ENCODE results near the gene KCNH1.

Gene KCNH1

GRCh38 chr1:210783925-210784324 is 350.0 kb downstream of the KCNH1 start:
- H3K4me2 ChIP-seq (ENCODE audit: insufficient read depth, low read length, poor library complexity, severe bottlenecking), result no peak overlapping the region
- H3K36me3 ChIP-seq (replicated peaks in 1 of 2; ENCODE audit: control insufficient read depth in 2 of 2, insufficient read depth in 2 of 2, low read length in 2 of 2), result no peaks in the 10 kb centered on the region
- no peak overlapping the region for H3K27ac ChIP-seq (replicated peaks; ENCODE audit: low read length)
- no peak overlapping the region for H4K8ac ChIP-seq (ENCODE audit: low read depth, low read length)
- H2BK120ac ChIP-seq (ENCODE audit: low read depth, low read length), result no peak overlapping the region
- no peak overlapping the region for H2BK12ac ChIP-seq (ENCODE audit: low read length)
- DNase-seq (ENCODE audit: low spot score), result no peak
- no peak overlapping the region for H3K4me3 ChIP-seq (ENCODE audit: low read length in 2 of 2)
- no peak overlapping the region for H3K18ac ChIP-seq (ENCODE audit: low read length)
- H2BK5ac ChIP-seq (ENCODE audit: low read length), result no peak overlapping the region
- no peak overlapping the region for H3K4ac ChIP-seq (ENCODE audit: low read length)
- no peaks in the 10 kb centered on the region for H3K79me1 ChIP-seq (ENCODE audit: low read depth, low read length)
- no peak overlapping the region for H4K91ac ChIP-seq (ENCODE audit: low read depth, low read length, poor library complexity)
- H3K9me3 ChIP-seq (replicated peaks in 1 of 2; ENCODE audit: control insufficient read depth in 2 of 2, insufficient read depth in 1 of 2, low read depth in 1 of 2, low read length in 2 of 2), result no peaks in the 10 kb centered on the region
- no peak overlapping the region for H3K23ac ChIP-seq (ENCODE audit: low read depth, low read length, poor library complexity)
- no CpG with 5 or more reads among the region's 1 CpG for WGBS, 2 donors (ENCODE audit: extremely low coverage in 2 of 2, insufficient read length in 2 of 2, insufficient replicate concordance in 1 of 2)
- no peak overlapping the region for H3K9ac ChIP-seq (ENCODE audit: low read depth, low read length, poor library complexity)
- no peak overlapping the region for H2BK15ac ChIP-seq (ENCODE audit: low read length)
- no peak overlapping the region for H3K14ac ChIP-seq (ENCODE audit: low read length)
- H3K27me3 ChIP-seq (ENCODE audit: control insufficient read depth in 3 of 3, insufficient read depth in 3 of 3, low read depth in 1 of 3, low read length in 3 of 3), result no peaks in the 10 kb centered on the region
- H3K4me1 ChIP-seq (ENCODE audit: control insufficient read depth in 2 of 2, insufficient read depth in 1 of 2, low read depth in 1 of 2, low read length in 2 of 2), result no peaks in the 10 kb centered on the region
- no peak overlapping the region for H2AFZ ChIP-seq (ENCODE audit: low read length)
- no peak overlapping the region for H2AK5ac ChIP-seq (ENCODE audit: low read depth, low read length)

DNA sequence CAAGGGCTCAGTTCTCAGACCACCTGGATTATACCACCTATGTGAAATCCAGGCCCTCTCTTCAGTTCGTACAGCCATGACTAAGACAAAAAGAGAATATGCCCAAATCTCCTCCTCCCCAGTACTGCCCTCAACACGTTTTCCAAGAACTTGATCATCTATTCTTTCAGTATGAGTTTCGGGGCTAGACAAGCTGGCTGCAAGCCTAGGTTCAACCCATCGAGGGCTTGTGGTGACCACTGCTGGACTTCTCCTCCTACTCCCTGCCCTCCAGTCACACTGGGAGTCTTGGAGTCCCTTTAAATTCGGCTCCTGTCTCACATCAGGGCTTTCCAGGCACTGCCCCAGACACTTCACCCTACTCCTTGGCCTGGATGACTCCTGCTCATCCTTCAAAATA is 352.3 kb downstream of the KCNH1 start:
- no peak overlapping the region for H3K14ac ChIP-seq (ENCODE audit: low read length)
- no peak for DNase-seq (ENCODE audit: low spot score)
- H3K4me2 ChIP-seq (ENCODE audit: insufficient read depth, low read length, poor library complexity, severe bottlenecking), result no peak overlapping the region
- no peak overlapping the region for H3K23ac ChIP-seq (ENCODE audit: low read depth, low read length, poor library complexity)
- H2BK15ac ChIP-seq (ENCODE audit: low read length), result no peak overlapping the region
- H4K8ac ChIP-seq (ENCODE audit: low read depth, low read length), result no peak overlapping the region
- no peak overlapping the region for H2BK120ac ChIP-seq (ENCODE audit: low read depth, low read length)
- H3K18ac ChIP-seq (ENCODE audit: low read length), result no peak overlapping the region
- no peak overlapping the region for H2BK5ac ChIP-seq (ENCODE audit: low read length)
- no peaks in the 10 kb centered on the region for H3K4me1 ChIP-seq (ENCODE audit: control insufficient read depth in 2 of 2, insufficient read depth in 1 of 2, low read depth in 1 of 2, low read length in 2 of 2)
- H3K79me1 ChIP-seq (ENCODE audit: low read depth, low read length), result no peaks in the 10 kb centered on the region
- no peak overlapping the region for H3K9ac ChIP-seq (ENCODE audit: low read depth, low read length, poor library complexity)
- no peaks in the 10 kb centered on the region for H3K27me3 ChIP-seq (ENCODE audit: control insufficient read depth in 3 of 3, insufficient read depth in 3 of 3, low read depth in 1 of 3, low read length in 3 of 3)
- no peak overlapping the region for H3K4me3 ChIP-seq (ENCODE audit: low read length in 2 of 2)
- H3K27ac ChIP-seq (replicated peaks; ENCODE audit: low read length), result no peak overlapping the region
- no peaks in the 10 kb centered on the region for H3K36me3 ChIP-seq (replicated peaks in 1 of 2; ENCODE audit: control insufficient read depth in 2 of 2, insufficient read depth in 2 of 2, low read length in 2 of 2)
- H3K9me3 ChIP-seq (replicated peaks in 1 of 2; ENCODE audit: control insufficient read depth in 2 of 2, insufficient read depth in 1 of 2, low read depth in 1 of 2, low read length in 2 of 2), result no peaks in the 10 kb centered on the region
- no peak overlapping the region for H4K91ac ChIP-seq (ENCODE audit: low read depth, low read length, poor library complexity)
- no peak overlapping the region for H2BK12ac ChIP-seq (ENCODE audit: low read length)
- WGBS, 2 donors (ENCODE audit: extremely low coverage in 2 of 2, insufficient read length in 2 of 2, insufficient replicate concordance in 1 of 2), result no CpG with 5 or more reads among the region's 5 CpGs
- no peak overlapping the region for H2AFZ ChIP-seq (ENCODE audit: low read length)
- no peak overlapping the region for H2AK5ac ChIP-seq (ENCODE audit: low read depth, low read length)
- H3K4ac ChIP-seq (ENCODE audit: low read length), result no peak overlapping the region

DNA sequence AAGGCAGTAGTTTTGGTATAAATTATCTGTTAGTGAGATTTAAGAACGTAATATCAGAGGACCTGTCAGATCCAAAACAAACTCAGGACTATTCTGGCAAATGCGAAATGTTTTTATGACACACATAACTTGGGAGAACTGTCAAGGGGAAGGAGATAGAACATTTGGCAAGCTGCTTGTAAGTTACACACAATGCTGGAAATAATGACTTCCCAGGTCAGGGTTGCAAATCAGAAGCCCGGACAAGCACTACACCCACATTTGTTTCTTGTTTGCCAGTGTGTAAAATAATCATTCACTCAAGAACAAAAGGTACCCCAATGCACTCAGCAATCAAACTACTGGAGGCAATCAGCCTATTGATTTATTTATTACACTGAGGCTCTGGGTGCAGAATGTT is 354.7 kb downstream of the KCNH1 start:
- H2AK5ac ChIP-seq (ENCODE audit: low read depth, low read length), result no peak overlapping the region

DNA sequence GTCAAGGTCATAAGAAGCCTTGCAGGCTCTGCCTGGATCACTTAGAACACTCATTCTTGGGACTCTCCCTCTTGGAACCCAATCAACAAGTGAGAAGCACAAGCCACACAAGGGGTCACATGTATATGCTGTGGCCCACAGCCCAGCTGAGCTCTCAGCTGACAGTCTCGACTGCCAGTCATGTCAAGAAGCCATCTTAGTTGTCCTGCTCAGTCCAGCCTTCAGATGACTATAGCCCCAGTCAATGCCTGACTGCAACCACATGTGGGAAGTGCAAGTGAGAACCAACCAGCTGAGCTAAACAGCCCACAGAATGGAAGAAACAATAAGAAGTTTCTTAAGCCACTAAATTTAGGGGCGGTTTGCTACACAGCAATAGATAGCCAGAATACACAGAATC is 356.0 kb downstream of the KCNH1 start:
- no peak overlapping the region for H3K4me2 ChIP-seq (ENCODE audit: insufficient read depth, low read length, poor library complexity, severe bottlenecking)
- no peak overlapping the region for H3K9ac ChIP-seq (ENCODE audit: low read depth, low read length, poor library complexity)
- no peak overlapping the region for H3K4me3 ChIP-seq (ENCODE audit: low read length in 2 of 2)
- H4K91ac ChIP-seq (ENCODE audit: low read depth, low read length, poor library complexity), result no peak overlapping the region
- no peak for DNase-seq (ENCODE audit: low spot score)
- no peak overlapping the region for H2BK12ac ChIP-seq (ENCODE audit: low read length)
- H2BK120ac ChIP-seq (ENCODE audit: low read depth, low read length), result no peak overlapping the region
- no peak overlapping the region for H3K18ac ChIP-seq (ENCODE audit: low read length)
- H2AK5ac ChIP-seq (ENCODE audit: low read depth, low read length), result no peak overlapping the region
- H3K4ac ChIP-seq (ENCODE audit: low read length), result no peak overlapping the region
- H3K23ac ChIP-seq (ENCODE audit: low read depth, low read length, poor library complexity), result no peak overlapping the region
- no peaks in the 10 kb centered on the region for H3K36me3 ChIP-seq (replicated peaks in 1 of 2; ENCODE audit: control insufficient read depth in 2 of 2, insufficient read depth in 2 of 2, low read length in 2 of 2)
- no peaks in the 10 kb centered on the region for H3K79me1 ChIP-seq (ENCODE audit: low read depth, low read length)
- H2BK15ac ChIP-seq (ENCODE audit: low read length), result no peak overlapping the region
- H4K8ac ChIP-seq (ENCODE audit: low read depth, low read length), result no peak overlapping the region
- no peak overlapping the region for H2BK5ac ChIP-seq (ENCODE audit: low read length)
- WGBS, 2 donors (ENCODE audit: extremely low coverage in 2 of 2, insufficient read length in 2 of 2, insufficient replicate concordance in 1 of 2), result no CpG with 5 or more reads among the region's 2 CpGs
- H2AFZ ChIP-seq (ENCODE audit: low read length), result no peak overlapping the region
- no peak overlapping the region for H3K27ac ChIP-seq (replicated peaks; ENCODE audit: low read length)
- H3K4me1 ChIP-seq (ENCODE audit: control insufficient read depth in 2 of 2, insufficient read depth in 1 of 2, low read depth in 1 of 2, low read length in 2 of 2), result no peaks in the 10 kb centered on the region
- no peak overlapping the region for H3K14ac ChIP-seq (ENCODE audit: low read length)
- no peaks in the 10 kb centered on the region for H3K9me3 ChIP-seq (replicated peaks in 1 of 2; ENCODE audit: control insufficient read depth in 2 of 2, insufficient read depth in 1 of 2, low read depth in 1 of 2, low read length in 2 of 2)
- H3K27me3 ChIP-seq (ENCODE audit: control insufficient read depth in 3 of 3, insufficient read depth in 3 of 3, low read depth in 1 of 3, low read length in 3 of 3), result no peaks in the 10 kb centered on the region

More for the DNA sequence above, 354.7 kb downstream of the KCNH1 start:
- Histone ChIP-seq H3K23ac (ENCODE audit: low read depth, low read length, poor library complexity) (no peak overlapping the region), H2AFZ (ENCODE audit: low read length) (no peak overlapping the region), H2BK12ac (ENCODE audit: low read length) (no peak overlapping the region), H3K4ac (ENCODE audit: low read length) (no peak overlapping the region), H3K9me3 (replicated peaks in 1 of 2; ENCODE audit: control insufficient read depth in 2 of 2, insufficient read depth in 1 of 2, low read depth in 1 of 2, low read length in 2 of 2) (no peaks in the 10 kb centered on the region), H3K79me1 (ENCODE audit: low read depth, low read length) (no peaks in the 10 kb centered on the region), H4K8ac (ENCODE audit: low read depth, low read length) (no peak overlapping the region), H3K27ac (replicated peaks; ENCODE audit: low read length) (no peak overlapping the region), H3K4me2 (ENCODE audit: insufficient read depth, low read length, poor library complexity, severe bottlenecking) (no peak overlapping the region), H3K4me1 (ENCODE audit: control insufficient read depth in 2 of 2, insufficient read depth in 1 of 2, low read depth in 1 of 2, low read length in 2 of 2) (no peaks in the 10 kb centered on the region), H2BK15ac (ENCODE audit: low read length) (no peak overlapping the region), H2BK120ac (ENCODE audit: low read depth, low read length) (no peak overlapping the region), H3K4me3 (ENCODE audit: low read length in 2 of 2) (no peak overlapping the region), H3K36me3 (replicated peaks in 1 of 2; ENCODE audit: control insufficient read depth in 2 of 2, insufficient read depth in 2 of 2, low read length in 2 of 2) (no peaks in the 10 kb centered on the region), H3K27me3 (ENCODE audit: control insufficient read depth in 3 of 3, insufficient read depth in 3 of 3, low read depth in 1 of 3, low read length in 3 of 3) (no peaks in the 10 kb centered on the region), H2BK5ac (ENCODE audit: low read length) (no peak overlapping the region), H3K9ac (ENCODE audit: low read depth, low read length, poor library complexity) (no peak overlapping the region), H3K18ac (ENCODE audit: low read length) (no peak overlapping the region), H4K91ac (ENCODE audit: low read depth, low read length, poor library complexity) (no peak overlapping the region), H3K14ac (ENCODE audit: low read length) (no peak overlapping the region)
- no CpG with 5 or more reads among the region's 3 CpGs for WGBS, 2 donors (ENCODE audit: extremely low coverage in 2 of 2, insufficient read length in 2 of 2, insufficient replicate concordance in 1 of 2)
- DNase-seq (ENCODE audit: low spot score), result no peak

Measured in neuronal stem cell (in vitro differentiated cells).